H1 (cell line): ENCODE results near the gene ARHGEF2. TPM values are rescaled to one million over a fixed set of nuclear protein-coding genes. Genes with fewer than 3 reads are reported as not detected.

ENCODE experiments used
- CHD7 ChIP-seq: fragments of 300-600 bp; sonication (generic); IDR thresholded peaks from 2 replicates; pipeline ENCODE4 v1.7.1; 2012; ENCODE audit warnings: low read length, moderate library complexity, mild to moderate bottlenecking, inconsistent platforms; ENCODE audit not compliant: insufficient replicate concordance
- EGR1 ChIP-seq: IDR thresholded peaks from 2 replicates; pipeline ENCODE4 v1.6.1; 2011; ENCODE audit warnings: low read depth, low read length, borderline replicate concordance
- NRF1 ChIP-seq: IDR thresholded peaks from 2 replicates; pipeline ENCODE4 v1.6.1; 2011; ENCODE audit warnings: mild to moderate bottlenecking, low read depth, low read length, improper control_type of control experiment
- PHF8 ChIP-seq: fragments of 200-600 bp; sonication (generic); conservative IDR thresholded peaks from 2 replicates; pipeline ENCODE4 v1.7.1; 2012; ENCODE audit warnings: low read depth, mild to moderate bottlenecking, inconsistent platforms, low read length, moderate library complexity
- POU5F1 ChIP-seq: IDR thresholded peaks from 2 replicates; pipeline ENCODE4 v1.6.1; 2011; ENCODE audit warnings: low read depth, mild to moderate bottlenecking, low read length, moderate library complexity
- SP4 ChIP-seq: IDR thresholded peaks from 2 replicates; pipeline ENCODE4 v1.6.1; 2012; ENCODE audit warnings: low read length, inconsistent platforms
- polyA plus RNA-seq, 7 experiments: library from polyadenylated mRNA; depleted of rRNA in 3 of 7; stranded (reverse) in 5 of 7; unstranded in 2 of 7; fragments of >200 nt in 5 of 7; fragments of 200-250 nt in 2 of 7; gene quantifications; 1 replicate in 5 of 7; 2 replicates in 1 of 7; 4 replicates in 1 of 7; pipeline versions ENCODE4 v1.2.1 to v1.2.3, GENCODE V29; 2011 to 2013; ENCODE audit warnings: missing spikeins in 2 of 7, mixed read lengths in 2 of 7
- total RNA-seq: library from RNA; stranded (reverse); fragmentation: NEBNext Ultra II Directional; extraction: Animal tissue kit (Norgen Biotek cat#: 25700); gene quantifications from 2 replicates; pipeline ENCODE4 v1.2.1, GENCODE V29; 2021

The ARHGEF2 gene
- total and polyA plus RNA-seq, 2 of the 8 experiments (the other 6 are each of a cell fraction or from before 2014, with no cell fraction given): 42.7 to 80.5 TPM

DNA sequence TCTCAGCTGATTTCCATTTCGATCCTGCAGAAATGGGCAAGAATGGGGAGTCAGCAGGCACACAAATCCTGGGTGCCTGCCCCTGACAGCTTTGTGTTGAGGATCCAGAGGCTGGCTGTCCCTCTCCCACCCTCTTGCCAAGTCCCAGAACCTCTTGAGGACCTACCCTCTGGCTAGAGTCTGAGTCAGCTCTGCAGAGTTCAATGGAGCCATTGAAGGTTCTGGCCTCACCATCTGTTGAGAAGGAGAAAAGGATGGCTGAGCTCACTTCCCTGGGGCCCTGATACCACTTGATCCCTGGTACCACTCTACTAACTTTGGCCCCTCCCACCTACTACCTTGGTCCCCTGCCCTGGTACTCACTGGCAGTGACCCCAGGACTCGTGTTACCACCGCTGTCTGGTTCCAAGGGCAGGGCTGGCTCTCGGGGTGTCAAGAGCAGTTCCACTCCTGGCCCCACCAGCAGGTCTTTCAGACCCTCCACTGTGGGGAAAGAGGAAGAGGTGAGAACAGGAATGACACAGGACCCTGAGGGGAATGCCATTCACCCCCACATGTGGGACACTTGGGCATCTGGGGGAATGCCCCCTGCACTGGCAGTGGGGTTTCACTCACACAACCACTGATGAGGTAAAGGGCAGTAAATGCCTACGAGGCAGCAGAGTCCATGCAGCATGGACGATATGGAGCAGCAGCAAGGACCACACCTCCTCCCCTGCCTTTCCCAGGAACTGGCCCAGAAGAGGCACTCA is 26.4 kb downstream of the ARHGEF2 start (continued):
- TF ChIP-seq EGR1: no peak
- TF ChIP-seq SP4: no peak
- TF ChIP-seq PHF8: no peak
- TF ChIP-seq POU5F1: no peak
- no peak for TF ChIP-seq NRF1
- no peak for TF ChIP-seq CHD7
